Sigmoid colon (tissue), 7 donors: ENCODE measurements around the gene ATP10A. TPM values are rescaled to one million over a fixed set of nuclear protein-coding genes. Genes with fewer than 3 reads are reported as not detected.

Experiments
- DNase-seq: peaks from one replicate; pipeline ENCODE4 v3.0.0-alpha.2; 2019
- H3K27ac ChIP-seq, 4 donors: fragments of 200-600 bp; sonication (generic); one replicate each; pipeline ENCODE4 v1.5.1; 2016 to 2019; ENCODE audit warnings: mild to moderate bottlenecking in 1 of 4
- H3K27me3 ChIP-seq, 3 donors: fragments of 200-600 bp; sonication (generic); one replicate each; pipeline ENCODE4 v1.5.1; 2019; ENCODE audit warnings: mild to moderate bottlenecking in 1 of 3
- H3K36me3 ChIP-seq, 4 donors: fragments of 200-600 bp; sonication (generic); one replicate each; pipeline ENCODE4 v1.5.1; 2016 to 2019
- H3K4me1 ChIP-seq, 4 donors: fragments of 200-600 bp; sonication (generic); one replicate each; pipeline ENCODE4 v1.5.1; 2017 to 2019
- H3K4me3 ChIP-seq, 4 donors: fragments of 200-600 bp; sonication (generic); one replicate each; pipeline ENCODE4 v1.5.1; 2017 to 2019; ENCODE audit warnings: mild to moderate bottlenecking in 2 of 4, moderate library complexity in 1 of 4
- H3K9me3 ChIP-seq, 4 donors: fragments of 200-600 bp in 3 of 4; sonication (generic) in 3 of 4; one replicate each; pipeline versions ENCODE4 v1.5.1 to v1.6.1; 2013 to 2019
- EP300 ChIP-seq, 4 donors: sonication (generic); formaldehyde crosslinking; IDR thresholded peaks; one replicate each; pipeline ENCODE4 v1.6.1; 2017; ENCODE audit warnings: antibody characterized with exemption in 4 of 4
- POLR2A ChIP-seq, 2 donors: fragments of 450-650 bp; IDR thresholded peaks; one replicate each; pipeline ENCODE4 v1.6.1; 2016; ENCODE audit warnings: antibody characterized with exemption in 2 of 2, mild to moderate bottlenecking in 2 of 2, moderate library complexity in 2 of 2
- POLR2AphosphoS5 ChIP-seq, 4 donors: sonication (generic); formaldehyde crosslinking; IDR thresholded peaks; one replicate each; pipeline ENCODE4 v1.6.1; 2017; ENCODE audit warnings: antibody characterized with exemption in 4 of 4
- WGBS, 2 donors: extraction: QIAGEN DNeasy Blood & Tissue Kit; methylation state at CpG; one replicate each; pipeline ENCODE4 v1.1.7; 2013; 5-methylcytosine and 5-hydroxymethylcytosine counted together
- intact Hi-C: fragments of 100-400 bp; cut with DNase I; formaldehyde crosslinking; loops from one replicate; pipeline ENCODE4 v1.15.1; 2023
- polyA plus RNA-seq, 3 donors: library from polyadenylated mRNA; stranded (reverse); fragments of 200-250 nt; gene quantifications; one replicate each; pipeline ENCODE4 v1.2.3, GENCODE V29; 2013
- total RNA-seq, 4 donors: library from RNA; depleted of rRNA; stranded (reverse); fragments of >200 nt; gene quantifications; one replicate each; pipeline ENCODE4 v1.1.0, GENCODE V29; 2016
- TF ChIP-seq, protein P1 (sequence below), 4 experiments: fragments of 450-650 bp in 3 of 4; fragments of 200-600 bp in 1 of 4; IDR thresholded peaks; one replicate each; pipeline ENCODE4 v1.5.1; 2016 to 2019; ENCODE audit warnings: antibody characterized with exemption in 4 of 4, mild to moderate bottlenecking in 3 of 4, moderate library complexity in 2 of 4
- donor health status: healthy with polysubstance abuse.
- donor health status: Bipolar disorder and iron deficiency.
- donor health status: healthy.

Gene ATP10A
- total and polyA plus RNA-seq, 7 donors = 0.23 to 7.7 (median 2.9) TPM

DNA sequence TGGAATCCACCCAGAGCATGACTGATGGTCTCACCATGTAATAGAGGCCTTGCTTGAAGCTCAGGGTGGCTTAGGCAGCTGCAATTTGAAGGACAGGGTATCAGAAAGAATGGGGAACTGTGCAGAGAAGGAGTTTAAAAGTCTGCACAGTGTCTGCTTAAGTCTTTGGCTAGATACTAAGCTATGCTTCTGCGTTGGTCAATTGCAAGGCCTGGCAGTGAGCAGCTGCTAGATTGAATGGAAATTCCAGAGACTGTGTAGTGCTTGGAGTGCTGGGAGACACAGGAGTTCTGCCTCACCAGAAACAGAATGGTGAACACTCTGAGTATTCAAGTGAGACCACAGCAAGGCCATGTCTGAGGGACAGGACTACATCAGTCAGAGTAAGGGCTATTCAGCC, 17.3 kb upstream of the ATP10A start:
- TF ChIP-seq POLR2AphosphoS5 (IDR thresholded peaks at IDR 0.05) = no peak
- TF ChIP-seq EP300 (IDR thresholded peaks at IDR 0.05) = no peak
- TF ChIP-seq POLR2A (IDR thresholded peaks at IDR 0.05) = no peak
- TF ChIP-seq, protein P1, sequence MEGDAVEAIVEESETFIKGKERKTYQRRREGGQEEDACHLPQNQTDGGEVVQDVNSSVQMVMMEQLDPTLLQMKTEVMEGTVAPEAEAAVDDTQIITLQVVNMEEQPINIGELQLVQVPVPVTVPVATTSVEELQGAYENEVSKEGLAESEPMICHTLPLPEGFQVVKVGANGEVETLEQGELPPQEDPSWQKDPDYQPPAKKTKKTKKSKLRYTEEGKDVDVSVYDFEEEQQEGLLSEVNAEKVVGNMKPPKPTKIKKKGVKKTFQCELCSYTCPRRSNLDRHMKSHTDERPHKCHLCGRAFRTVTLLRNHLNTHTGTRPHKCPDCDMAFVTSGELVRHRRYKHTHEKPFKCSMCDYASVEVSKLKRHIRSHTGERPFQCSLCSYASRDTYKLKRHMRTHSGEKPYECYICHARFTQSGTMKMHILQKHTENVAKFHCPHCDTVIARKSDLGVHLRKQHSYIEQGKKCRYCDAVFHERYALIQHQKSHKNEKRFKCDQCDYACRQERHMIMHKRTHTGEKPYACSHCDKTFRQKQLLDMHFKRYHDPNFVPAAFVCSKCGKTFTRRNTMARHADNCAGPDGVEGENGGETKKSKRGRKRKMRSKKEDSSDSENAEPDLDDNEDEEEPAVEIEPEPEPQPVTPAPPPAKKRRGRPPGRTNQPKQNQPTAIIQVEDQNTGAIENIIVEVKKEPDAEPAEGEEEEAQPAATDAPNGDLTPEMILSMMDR (IDR thresholded peaks at IDR 0.05) = no peak
- no peaks in the 10 kb centered on the region for H3K9me3 ChIP-seq
- H3K36me3 ChIP-seq = no peaks in the 10 kb centered on the region
- DNase-seq = no peak
- H3K4me3 ChIP-seq = no peak overlapping the region
- no peak overlapping the region for H3K27ac ChIP-seq
- intact Hi-C loops = no loop called here
- H3K4me1 ChIP-seq = peaks cover 0 to 10% (median 9%) of the 10 kb centered on the region in 4 donors
- 88% methylated on average over 1 of the region's 1 CpG for WGBS, 2 donors
- H3K27me3 ChIP-seq = no peaks in the 10 kb centered on the region

- intact Hi-C loops = no loop called here
- no peaks in the 10 kb centered on the region for H3K36me3 ChIP-seq
- no peak overlapping the region for H3K4me3 ChIP-seq
- no peak overlapping the region for H3K27ac ChIP-seq
- no peaks in the 10 kb centered on the region for H3K9me3 ChIP-seq
- no peak for TF ChIP-seq POLR2AphosphoS5 (IDR thresholded peaks at IDR 0.05)
- no peak for TF ChIP-seq POLR2A (IDR thresholded peaks at IDR 0.05)
- TF ChIP-seq, protein P1 (IDR thresholded peaks at IDR 0.05) = no peak
- TF ChIP-seq EP300 (IDR thresholded peaks at IDR 0.05) = no peak
- no peak for DNase-seq
- no peaks in the 10 kb centered on the region for H3K27me3 ChIP-seq
- H3K4me1 ChIP-seq = peaks cover 0 to 10% (median 9%) of the 10 kb centered on the region in 4 donors
- 92 to 93% methylated on average over 4 of the region's 4 CpGs for WGBS, 2 donors
Observed at GRCh38 chr15:25879438-25879837, 16.3 kb upstream of the ATP10A start.

DNA sequence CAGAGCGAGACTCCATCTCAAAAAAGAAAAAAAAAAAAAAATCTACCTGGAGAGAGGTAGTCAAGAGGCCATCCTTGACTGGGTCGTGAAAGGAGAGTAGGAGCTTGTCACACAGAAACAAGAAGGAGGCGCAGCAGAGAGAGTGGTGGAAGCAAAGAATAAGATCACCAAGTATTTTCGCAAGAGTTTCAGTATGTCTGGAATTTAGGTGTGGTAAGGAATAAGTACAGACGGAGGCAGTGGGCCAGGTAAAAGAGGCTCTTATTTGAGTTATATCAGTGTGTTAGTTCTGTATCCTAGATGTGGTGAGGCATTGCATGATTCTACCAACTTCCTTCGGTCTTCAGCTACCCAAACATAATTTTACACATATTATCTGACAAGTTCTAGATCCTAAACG, 14.6 kb upstream of the ATP10A start:
- DNase-seq = no peak
- Histone ChIP-seq H3K36me3 (no peaks in the 10 kb centered on the region), H3K27me3 (no peaks in the 10 kb centered on the region), H3K9me3 (no peaks in the 10 kb centered on the region), H3K4me1 (peaks cover 0 to 10% (median 9%) of the 10 kb centered on the region in 4 donors), H3K4me3 (no peak overlapping the region), H3K27ac (no peak overlapping the region)
- WGBS, 2 donors = 91 to 95% methylated on average over 7 of the region's 7 CpGs
- intact Hi-C loops = no loop called here
- TF ChIP-seq EP300 (IDR thresholded peaks at IDR 0.05) (no peak), POLR2A (IDR thresholded peaks at IDR 0.05) (no peak)

GRCh38 chr15:25876231-25877140, 13.4 kb upstream of the ATP10A start:
- 73 to 78% methylated on average over 18 of the region's 18 CpGs for WGBS, 2 donors
- H3K27me3 ChIP-seq = no peaks in the 10 kb centered on the region
- no peaks in the 10 kb centered on the region for H3K9me3 ChIP-seq
- no peak for DNase-seq
- H3K27ac ChIP-seq = peak overlapping the region in 3 of 4 donors; percentile 59 to 76 (median 71)
- no peak overlapping the region for H3K4me3 ChIP-seq
- peak in 2 of 4 donors; percentile 21 to 26 for TF ChIP-seq POLR2AphosphoS5 (IDR thresholded peaks at IDR 0.05)
- TF ChIP-seq, protein P1 (IDR thresholded peaks at IDR 0.05) = no peak
- intact Hi-C loops = no loop called here
- H3K36me3 ChIP-seq = no peaks in the 10 kb centered on the region
- H3K4me1 ChIP-seq = peaks cover 0 to 10% (median 9%) of the 10 kb centered on the region in 4 donors

- WGBS, 2 donors = 93 to 96% methylated on average over 7 of the region's 7 CpGs
- H3K4me3 ChIP-seq = no peak overlapping the region
- TF ChIP-seq, protein P1 (IDR thresholded peaks at IDR 0.05) = no peak
- TF ChIP-seq POLR2A (IDR thresholded peaks at IDR 0.05) (no peak), EP300 (IDR thresholded peaks at IDR 0.05) (no peak), POLR2AphosphoS5 (IDR thresholded peaks at IDR 0.05) (no peak)
- H3K4me1 ChIP-seq = peaks cover 0 to 10% (median 9%) of the 10 kb centered on the region in 4 donors
- intact Hi-C loops = no loop called here
- no peaks in the 10 kb centered on the region for H3K9me3 ChIP-seq
- no peaks in the 10 kb centered on the region for H3K27me3 ChIP-seq
- H3K36me3 ChIP-seq = no peaks in the 10 kb centered on the region
- no peak for DNase-seq
- H3K27ac ChIP-seq = peak overlapping the region in 1 of 4 donors; percentile 76
Observed at GRCh38 chr15:25875566-25875965, 12.4 kb upstream of the ATP10A start.
